ENCODE results near the gene TRMT112.

The TRMT112 gene

DNA sequence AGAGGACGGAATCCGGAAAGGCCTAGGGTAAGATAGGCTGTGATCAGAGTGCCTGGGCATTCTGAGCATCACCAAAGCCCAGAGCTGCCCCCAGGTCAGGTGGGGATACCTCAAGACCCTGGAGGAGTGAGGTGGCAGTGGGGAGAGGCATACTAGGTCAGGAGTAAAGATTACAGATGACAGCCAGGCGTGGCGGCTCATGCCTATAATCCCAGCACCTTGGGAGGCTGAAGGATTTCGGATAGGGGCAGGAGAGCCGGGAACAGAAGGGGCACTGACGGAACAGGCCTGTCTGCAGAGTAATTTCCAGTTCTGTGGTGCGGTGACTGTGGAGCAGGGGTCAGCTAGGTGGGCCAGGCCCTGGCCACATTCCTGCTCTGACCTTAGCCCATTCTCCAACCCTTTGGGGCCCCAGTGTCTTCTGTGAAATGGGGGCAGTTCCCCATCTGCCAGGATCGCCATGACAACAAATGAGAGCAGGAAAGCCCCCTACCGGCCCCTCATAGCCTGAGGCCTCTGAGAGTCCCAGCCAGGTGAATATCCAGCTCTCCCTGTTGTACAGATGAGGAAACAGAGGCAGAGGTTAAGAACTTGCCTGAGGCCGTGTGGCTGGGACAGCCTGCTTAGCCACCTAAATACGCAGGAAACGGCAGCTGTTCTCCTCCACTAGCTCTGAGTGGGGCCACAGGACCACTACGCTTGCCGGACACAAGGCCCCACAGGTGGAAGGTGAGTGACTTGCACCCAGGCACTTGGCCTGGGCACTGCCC lies 42.1 kb downstream of the TRMT112 start:
- no peak overlapping the region for H3K4me3 ChIP-seq (replicated peaks in 1 of 2; ENCODE audit: low read depth in 2 of 2, low read length in 2 of 2)
- DNase-seq (ENCODE audit: low read depth in 2 of 2): no peak
- TF ChIP-seq, protein P1, sequence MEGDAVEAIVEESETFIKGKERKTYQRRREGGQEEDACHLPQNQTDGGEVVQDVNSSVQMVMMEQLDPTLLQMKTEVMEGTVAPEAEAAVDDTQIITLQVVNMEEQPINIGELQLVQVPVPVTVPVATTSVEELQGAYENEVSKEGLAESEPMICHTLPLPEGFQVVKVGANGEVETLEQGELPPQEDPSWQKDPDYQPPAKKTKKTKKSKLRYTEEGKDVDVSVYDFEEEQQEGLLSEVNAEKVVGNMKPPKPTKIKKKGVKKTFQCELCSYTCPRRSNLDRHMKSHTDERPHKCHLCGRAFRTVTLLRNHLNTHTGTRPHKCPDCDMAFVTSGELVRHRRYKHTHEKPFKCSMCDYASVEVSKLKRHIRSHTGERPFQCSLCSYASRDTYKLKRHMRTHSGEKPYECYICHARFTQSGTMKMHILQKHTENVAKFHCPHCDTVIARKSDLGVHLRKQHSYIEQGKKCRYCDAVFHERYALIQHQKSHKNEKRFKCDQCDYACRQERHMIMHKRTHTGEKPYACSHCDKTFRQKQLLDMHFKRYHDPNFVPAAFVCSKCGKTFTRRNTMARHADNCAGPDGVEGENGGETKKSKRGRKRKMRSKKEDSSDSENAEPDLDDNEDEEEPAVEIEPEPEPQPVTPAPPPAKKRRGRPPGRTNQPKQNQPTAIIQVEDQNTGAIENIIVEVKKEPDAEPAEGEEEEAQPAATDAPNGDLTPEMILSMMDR (IDR thresholded peaks at IDR 0.05; ENCODE audit: low read depth, low read length): no peak

DNA sequence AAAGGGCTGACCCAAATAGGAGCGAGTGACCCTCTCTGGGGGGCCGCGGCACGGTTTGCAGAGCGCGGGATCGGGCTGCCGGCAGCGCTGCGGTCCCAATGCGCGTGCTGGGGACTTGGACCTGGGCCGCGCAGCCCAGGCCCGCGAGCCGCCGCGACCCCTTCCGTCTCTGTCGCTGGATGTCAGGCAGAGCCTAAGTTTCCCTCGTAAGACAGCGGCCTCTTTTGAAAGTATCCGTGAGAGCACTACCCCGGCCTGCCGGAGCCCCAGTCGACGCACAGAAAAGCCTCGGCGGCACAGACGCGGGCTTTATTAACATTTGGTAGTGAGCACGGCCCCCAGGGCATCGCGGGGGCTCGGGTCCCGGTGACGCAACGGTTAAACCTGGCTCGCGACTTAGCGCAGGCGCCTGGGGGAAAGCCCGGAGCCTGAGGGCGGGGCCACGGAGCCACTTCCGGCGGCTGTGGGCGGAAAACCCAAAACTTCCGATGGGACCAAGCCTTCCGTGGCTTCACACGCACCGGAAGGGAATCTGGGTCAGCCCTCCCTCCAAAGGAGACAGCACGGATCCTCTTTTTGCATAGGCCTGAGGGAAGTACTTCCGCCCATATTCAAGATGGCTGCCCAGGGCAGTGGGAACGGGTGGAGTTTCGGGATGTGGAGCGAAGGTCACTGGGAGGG lies 47.7 kb downstream of the TRMT112 start:
- H3K4me3 ChIP-seq (replicated peaks in 1 of 2; ENCODE audit: low read depth in 2 of 2, low read length in 2 of 2): peak overlapping the region; percentile 64 to 69
- TF ChIP-seq, protein P1 (IDR thresholded peaks at IDR 0.05; ENCODE audit: low read depth, low read length): no peak
- DNase-seq (ENCODE audit: low read depth in 2 of 2): peak; percentile 100

DNA sequence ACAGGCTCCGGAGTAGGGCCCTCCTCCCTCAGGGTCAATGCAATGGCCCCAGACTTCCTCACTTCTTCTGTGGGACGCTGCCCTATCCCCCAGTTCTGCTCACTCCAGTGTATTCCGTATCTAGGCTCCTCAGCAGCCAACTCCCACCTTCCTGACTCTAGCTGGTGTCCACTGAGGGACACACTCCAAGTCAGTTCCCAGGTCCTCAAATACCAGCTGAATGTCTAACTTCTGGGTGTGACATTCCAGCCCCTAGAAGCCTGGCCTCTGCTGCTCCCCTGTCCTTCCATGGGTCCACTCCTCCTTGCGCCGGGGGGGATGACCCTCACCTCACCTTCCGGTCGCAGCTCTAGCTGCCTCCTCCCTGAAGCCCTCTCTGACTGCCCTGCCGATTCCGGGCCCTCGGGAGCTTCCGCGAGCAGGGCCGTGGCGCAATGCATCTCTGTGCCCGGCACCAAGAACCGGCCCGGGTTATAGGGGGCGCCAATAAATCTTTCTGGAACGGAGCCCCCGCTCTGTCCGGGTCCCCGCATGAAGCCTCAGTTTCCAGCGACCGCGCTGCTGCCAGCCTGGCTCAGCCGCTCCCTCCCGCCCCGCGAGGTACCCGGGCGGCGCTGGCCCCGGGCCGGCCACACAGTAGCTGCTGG lies 48.3 kb downstream of the TRMT112 start:
- peak; percentile 75 to 82 for DNase-seq (ENCODE audit: low read depth in 2 of 2)
- TF ChIP-seq, protein P1 (IDR thresholded peaks at IDR 0.05; ENCODE audit: low read depth, low read length): no peak
- peak overlapping the region; percentile 56 for H3K4me3 ChIP-seq (replicated peaks in 1 of 2; ENCODE audit: low read depth in 2 of 2, low read length in 2 of 2)

DNA sequence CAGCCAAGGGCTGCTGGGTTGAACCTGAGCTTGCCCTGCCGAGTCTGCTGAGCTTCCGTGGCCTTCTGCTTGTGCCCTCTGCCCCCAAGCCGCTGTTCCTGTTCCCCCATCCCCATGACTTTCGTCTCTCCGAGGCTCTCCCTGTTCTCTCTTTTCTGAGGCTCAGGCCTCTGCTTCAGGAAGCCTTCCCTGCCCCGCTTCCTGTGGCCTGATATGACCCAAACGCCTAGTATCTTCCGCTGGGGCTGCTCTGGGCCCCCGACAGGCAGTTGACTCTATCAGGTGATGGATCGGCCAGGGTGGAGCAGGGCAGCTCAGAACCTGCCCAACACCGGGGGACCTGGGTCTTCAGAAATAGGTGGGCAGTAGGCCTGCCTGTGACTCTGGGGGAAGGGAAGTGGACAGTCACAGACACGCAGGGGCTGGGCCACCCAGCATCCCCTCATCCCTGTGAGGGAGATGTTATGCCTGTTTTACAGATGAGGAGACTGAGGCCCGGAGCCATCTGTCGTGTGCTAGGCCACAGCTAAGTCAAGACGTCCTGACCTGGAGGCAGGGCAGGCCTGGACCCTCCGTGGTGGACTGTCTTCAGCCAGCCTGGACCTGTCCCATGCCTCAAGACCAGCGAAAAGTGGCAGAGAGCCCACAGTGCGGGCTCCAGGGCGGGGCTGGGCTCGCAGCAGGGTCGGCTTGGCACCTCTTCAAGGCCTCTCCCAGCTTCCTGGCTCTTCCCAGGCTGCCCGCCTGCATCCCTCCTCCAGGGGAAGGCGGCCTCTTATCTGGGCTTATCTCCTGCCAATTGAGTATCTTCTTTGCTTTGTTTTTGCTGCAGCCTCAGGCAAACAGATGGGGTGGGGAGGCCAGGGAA lies 49.1 kb downstream of the TRMT112 start:
- peak overlapping the region in 1 of 2 donors; percentile 56 for H3K4me3 ChIP-seq (replicated peaks in 1 of 2; ENCODE audit: low read depth in 2 of 2, low read length in 2 of 2)
- peak; percentile 29 to 93 for DNase-seq (ENCODE audit: low read depth in 2 of 2)
- TF ChIP-seq, protein P1 (IDR thresholded peaks at IDR 0.05; ENCODE audit: low read depth, low read length): no peak

DNA sequence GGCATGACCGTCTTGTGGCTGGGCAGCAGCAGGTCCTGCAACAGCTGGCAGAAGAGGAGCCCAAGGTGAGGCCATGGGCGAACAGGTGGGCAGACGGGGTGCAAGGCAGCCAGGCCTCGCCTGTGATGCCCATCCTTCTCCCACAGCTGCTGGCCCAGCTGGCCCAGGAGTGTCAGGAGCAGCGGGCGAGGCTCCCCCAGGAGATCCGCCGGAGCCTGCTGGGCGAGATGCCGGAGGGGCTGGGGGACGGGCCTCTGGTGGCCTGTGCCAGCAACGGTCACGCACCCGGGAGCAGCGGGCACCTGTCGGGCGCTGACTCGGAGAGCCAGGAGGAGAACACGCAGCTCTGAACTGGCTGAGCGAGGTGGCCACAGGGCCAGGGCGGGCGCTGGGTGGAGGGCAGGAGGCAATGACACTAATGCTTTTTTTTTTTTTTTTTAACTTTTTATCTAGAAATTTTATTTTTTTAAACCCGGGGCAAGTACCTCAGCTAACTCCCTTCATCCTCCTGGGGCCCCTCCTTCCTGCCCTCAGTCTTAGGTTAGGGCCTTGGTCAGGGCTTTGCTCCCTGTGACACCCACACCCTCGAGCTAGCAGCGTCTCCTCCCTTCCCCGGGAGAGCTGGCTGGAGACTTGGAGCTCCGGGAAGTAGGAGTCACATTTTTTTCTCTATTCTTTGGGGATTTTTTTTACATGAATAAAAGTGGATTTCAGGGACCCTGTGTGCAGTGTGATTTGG lies 50.0 kb downstream of the TRMT112 start:
- TF ChIP-seq, protein P1 (IDR thresholded peaks at IDR 0.05; ENCODE audit: low read depth, low read length): no peak
- H3K4me3 ChIP-seq (replicated peaks in 1 of 2; ENCODE audit: low read depth in 2 of 2, low read length in 2 of 2): no peak overlapping the region

More for the DNA sequence above, 50.0 kb downstream of the TRMT112 start:
- DNase-seq (ENCODE audit: low read depth in 2 of 2): peak in 1 of 2 donors; percentile 58
